ENCODE measurements around the gene SUN1.
A peak's percentile ranks its signal among the peaks of the same experiment; 100 is the strongest.
"Not testable (repeated sequence)": the region's sequence is repeated elsewhere in the genome, so short reads cannot be mapped to it uniquely, and the experiment has no call there.

The SUN1 gene, protein sequence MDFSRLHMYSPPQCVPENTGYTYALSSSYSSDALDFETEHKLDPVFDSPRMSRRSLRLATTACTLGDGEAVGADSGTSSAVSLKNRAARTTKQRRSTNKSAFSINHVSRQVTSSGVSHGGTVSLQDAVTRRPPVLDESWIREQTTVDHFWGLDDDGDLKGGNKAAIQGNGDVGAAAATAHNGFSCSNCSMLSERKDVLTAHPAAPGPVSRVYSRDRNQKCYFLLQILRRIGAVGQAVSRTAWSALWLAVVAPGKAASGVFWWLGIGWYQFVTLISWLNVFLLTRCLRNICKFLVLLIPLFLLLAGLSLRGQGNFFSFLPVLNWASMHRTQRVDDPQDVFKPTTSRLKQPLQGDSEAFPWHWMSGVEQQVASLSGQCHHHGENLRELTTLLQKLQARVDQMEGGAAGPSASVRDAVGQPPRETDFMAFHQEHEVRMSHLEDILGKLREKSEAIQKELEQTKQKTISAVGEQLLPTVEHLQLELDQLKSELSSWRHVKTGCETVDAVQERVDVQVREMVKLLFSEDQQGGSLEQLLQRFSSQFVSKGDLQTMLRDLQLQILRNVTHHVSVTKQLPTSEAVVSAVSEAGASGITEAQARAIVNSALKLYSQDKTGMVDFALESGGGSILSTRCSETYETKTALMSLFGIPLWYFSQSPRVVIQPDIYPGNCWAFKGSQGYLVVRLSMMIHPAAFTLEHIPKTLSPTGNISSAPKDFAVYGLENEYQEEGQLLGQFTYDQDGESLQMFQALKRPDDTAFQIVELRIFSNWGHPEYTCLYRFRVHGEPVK

DNA sequence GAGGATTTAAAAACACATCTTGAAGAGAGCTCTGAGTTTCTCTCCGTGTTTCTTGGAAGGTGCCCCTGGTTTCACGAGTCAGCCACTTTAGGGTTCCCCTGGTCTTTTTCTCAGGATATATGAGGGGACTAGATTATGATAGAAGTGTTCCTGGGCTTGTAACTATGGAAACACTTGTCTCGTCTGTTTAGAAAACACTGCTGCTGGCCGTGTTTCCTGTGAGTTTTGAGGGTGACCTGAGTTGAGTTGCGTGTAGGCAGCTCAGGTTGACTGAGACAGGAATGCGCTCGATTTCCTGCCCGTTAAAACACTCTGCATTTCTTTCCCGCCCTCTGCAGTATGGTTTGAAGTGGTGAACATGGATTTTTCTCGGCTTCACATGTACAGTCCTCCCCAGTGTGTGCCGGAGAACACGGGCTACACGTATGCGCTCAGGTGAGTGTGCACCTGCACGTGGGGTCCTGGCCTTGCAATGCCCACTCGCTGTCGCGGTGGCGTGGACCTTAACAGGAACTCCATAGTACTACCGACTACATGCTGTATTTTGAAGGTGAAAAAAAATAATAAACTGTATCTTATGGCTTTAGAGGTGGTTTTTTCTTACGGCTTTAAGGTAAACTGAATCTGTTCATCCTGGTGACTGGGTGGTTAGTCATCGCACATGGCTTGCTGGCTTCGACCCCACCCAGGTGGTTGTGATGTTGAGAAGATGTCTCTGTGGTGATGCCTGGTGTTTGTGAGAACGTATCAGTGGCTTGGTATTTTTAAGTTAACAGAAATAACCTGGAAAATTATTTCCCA, at the start of gene SUN1:
TSS of gene SUN1 (plus strand) at position 310 of the 801 bp plus-strand sequence. CDS start at position 359, 49 bp downstream.
- DNase-seq: no peak

- DNase-seq: no peak
These were observed 49.4 kb upstream of the SUN1 start for GRCh38 chr7:782718-783449.

DNA sequence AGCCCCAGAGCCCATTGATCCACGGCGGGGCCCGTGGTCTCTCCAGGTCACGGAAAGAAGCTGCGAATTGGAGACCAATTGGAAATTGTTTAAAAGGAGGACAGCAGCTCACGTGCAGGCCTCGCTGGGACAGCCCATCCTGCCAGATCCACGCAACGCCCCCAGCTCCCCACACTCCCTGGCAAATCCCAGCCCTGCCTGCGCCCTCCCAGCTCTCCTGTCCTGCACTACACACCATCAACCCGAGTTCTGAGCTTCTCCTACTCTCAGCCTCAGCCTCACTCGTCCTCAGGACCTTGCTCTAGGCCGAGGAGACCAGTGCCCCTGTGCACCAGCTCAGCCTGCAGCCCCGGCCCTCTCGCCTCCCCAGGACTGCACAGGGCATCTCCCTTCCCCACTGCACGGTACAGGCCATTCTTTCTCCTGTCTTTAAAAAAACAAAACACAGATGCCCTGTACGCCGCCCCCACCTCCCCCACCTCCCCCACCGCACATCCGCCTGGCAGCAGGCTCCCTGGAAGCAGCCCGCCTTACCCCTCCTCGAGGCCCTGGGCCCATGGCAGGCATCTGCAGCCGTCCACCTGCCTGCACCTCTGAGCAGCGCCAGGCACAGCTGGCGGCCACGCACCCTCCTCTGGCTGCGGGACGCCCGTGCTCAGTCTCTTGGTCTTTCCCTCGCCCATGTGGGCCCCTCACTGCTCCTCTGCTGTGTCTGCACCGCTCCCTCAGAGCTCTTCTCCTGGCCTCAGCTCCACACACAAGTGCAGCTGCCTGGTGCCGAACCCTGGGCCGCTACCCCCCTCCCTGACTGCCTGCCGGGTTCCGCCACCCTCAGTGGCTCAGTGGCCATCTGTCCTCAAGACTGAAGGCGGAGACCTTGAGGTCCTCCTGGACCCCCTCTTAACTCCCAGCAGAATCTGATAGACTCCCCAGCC, 48.5 kb upstream of the SUN1 start:
- DNase-seq: no peak

- no peak for DNase-seq
These were observed 47.3 kb upstream of the SUN1 start for GRCh38 chr7:784971-785370.

DNA sequence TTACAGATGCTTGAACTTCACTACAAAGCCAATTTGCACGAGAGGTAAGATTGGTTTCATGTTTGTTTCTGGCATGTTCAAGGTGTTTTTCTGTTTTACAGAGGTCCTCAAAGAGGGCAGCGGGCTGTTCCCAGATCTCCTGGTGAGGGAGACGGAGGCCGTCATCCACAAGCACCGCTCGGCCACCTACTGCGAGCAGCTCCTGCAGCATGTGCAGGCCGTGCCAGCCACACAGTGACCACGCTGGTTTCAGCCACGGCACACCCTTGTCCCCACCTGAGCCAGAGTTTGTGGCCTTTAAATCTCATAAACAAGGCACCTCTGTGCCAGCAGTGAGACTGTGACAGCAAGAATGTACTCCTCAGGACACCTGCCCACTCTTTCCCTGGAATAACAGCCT, 46.9 kb upstream of the SUN1 start:
- no peak for DNase-seq

DNA sequence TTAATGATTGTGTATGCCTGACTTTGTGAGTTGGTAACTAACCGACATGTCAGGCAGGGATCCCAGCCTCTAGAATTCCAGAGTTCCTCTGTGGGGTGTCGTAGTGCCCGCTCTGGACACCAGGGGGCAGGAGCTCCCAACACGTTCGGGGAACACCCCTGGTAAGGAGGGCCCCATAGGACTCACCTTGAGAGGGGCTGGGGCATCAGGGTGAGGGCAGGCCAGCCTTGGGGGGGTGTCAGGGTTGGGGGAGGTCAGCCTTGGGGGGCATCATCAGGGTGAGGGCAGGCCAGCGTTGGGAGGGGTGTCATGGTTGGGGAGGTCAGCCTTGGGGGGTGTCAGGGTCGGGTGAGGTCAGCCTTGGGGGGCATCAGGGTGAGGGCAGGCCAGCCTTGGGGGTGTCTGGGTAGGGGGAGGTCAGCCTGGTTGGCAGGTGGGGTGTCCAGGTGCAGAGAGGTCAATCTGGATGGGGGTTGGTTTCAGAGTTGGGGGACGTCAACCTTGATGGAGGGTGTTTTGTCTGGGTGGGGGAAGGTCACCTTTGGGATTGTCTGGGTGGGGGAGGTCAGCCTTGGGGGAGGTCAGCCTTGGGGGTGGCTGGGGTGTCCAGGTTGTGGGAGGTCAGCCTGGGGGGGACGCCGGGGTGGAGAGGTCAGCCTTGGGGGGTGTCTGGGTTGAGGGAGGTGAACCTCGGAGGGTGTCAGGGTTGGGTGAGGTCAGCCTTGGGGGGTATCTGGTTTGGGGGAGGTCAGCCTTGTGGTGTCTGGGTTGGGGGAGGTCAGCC, 45.6 kb upstream of the SUN1 start:
- DNase-seq: peak; percentile 51

DNA sequence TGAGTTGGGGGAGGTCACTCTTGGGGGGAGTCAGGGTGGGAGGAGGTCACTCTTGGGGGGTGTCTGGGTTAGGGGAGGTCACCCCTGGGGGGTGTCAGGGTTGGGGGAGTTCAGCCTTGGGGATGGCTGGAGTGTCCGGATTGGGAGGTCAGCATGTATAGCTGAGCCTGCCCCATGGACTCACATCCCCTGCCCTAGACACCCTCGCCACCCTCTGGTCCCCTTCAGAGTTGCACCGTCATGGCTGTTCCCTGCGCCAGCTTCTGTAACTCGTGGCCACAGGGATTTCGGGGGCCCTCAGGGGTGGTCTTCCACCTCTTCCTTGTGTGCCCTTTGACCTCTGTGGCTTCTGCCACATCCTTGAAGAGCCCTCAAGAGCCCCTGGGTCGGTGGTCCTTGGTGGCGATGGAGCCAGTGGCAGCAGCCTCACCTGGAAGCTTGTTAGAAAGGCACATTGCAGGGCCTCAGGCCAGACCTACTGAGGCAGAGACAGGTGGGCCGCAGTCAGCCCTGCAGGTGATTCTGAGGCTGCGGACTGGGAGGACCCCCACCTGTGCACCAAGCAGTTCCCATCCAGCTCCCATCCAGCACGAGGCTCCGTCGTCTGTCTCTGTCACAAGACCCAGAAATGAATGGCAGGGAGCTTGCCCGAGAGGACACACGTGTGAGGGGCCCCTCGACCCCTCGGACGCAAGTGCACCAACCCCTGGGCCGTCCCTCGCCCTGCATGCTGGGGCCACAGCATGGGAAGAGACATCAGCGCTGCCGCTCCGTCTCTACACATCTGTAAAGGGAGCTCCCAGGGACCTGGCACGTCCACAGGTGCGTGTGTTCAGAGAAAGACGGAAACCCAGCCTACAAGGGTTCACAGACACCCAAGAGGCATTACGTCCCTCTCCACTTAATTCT, 44.7 kb upstream of the SUN1 start:
- DNase-seq: no peak

- DNase-seq: no peak
These were observed 40.8 kb upstream of the SUN1 start for GRCh38 chr7:791519-791918.

DNA sequence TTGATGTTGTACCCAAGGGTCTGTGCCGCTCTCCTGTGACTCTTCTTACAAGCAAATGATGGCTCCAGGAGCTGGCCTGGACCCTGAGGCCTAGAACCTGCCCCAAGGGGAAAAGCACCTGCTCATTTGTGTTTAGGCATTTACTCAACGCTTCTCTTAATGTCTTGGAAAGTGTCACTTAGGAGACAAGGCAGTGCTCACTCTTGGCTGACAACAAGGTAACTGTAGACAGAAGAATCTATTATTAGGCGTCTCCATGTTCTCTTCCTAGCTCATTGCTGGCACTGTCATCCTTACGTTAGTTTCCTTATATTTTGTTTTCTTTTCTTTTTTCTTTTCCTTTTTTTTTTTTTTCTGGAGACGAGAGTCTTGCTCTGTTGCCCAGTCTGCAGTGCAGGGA, 38.1 kb upstream of the SUN1 start:
- no peak for DNase-seq

GRCh38 chr7:794671-795329, 37.5 kb upstream of the SUN1 start:
- DNase-seq: no peak

GRCh38 chr7:796434-797169, 35.7 kb upstream of the SUN1 start:
- not testable (repeated sequence) for DNase-seq

GRCh38 chr7:798921-799470, 33.3 kb upstream of the SUN1 start:
- DNase-seq: no peak

GRCh38 chr7:800692-801091, 31.6 kb upstream of the SUN1 start:
- DNase-seq: no peak

GRCh38 chr7:801351-801750, 30.9 kb upstream of the SUN1 start:
- DNase-seq: not testable (repeated sequence)

DNA sequence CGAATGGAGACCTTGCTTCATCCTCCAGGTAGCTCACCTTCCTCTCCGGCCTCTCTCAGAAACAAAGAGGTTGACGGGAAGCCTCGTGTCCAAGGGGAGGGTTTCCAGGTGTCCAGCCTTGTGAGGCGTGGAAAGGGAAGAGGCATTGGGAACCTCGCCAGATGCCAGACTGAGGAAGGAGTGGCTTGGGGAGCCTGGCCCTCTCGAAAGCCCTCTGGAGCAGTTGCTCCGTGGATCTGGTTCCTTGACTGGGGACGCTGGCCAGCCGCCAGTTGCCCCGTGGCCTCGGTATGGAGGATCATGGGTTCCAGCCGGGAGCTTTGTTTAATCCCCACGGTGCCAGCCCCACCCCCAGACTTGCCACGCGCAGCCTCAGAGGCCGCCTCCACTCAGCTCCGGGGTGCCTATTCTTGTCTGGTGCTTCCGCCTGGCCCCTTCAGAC, 30.3 kb upstream of the SUN1 start:
- peak; percentile 71 for DNase-seq

DNA sequence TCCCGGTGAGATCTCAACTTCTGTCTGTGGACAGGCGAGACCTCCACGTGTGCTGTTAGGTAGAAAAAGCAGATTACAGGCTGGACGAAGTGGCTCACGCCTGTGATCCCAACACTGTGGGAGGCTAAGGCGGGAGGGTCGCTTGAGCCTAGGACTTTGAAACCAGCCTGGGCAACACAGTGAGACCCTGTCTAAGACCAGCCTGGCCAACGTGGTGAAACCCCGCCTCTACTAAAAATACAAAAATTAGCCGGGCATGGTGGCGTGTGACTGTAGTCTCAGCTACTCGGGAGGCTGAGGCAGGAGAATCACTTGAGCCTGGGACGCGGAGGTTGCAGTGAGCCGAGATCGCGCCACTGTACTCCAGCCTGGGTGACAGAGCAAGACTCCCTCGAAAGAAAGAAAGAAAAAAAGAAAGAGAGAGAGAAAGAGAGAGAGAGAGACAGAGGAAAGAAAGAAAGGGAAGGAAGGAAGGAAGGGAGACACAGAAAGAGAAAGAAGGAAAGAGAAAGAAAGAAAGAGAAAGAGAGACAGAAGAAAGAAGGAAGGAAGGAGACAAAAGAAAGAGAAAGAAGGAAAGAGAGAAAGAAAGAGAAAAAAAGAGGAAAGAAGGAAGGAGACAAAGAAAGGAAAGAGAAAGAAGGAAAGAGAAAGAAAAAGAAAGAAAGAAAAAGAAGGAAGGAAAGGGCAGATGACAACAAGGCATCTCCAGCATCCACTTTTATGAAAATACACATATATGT, 29.6 kb upstream of the SUN1 start:
- DNase-seq: no peak

DNA sequence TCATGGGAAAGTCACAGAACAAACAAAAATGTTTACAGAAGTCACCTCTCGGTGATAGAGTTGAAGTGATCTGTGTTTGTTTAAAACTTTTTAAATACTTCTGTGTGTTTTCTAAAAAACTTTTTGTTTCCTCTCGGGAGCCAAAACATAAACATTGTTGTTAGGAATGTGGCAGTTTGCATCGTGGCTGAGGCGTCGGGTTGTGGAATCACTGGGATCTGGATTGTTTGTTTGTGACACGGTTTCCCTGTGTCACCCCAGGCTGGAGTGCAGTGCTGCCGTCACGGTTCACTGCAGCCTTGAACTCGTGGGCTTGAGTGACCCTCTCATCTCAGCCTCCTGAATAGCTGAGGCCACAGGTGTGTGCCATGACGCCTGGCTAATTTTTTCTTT, 29.0 kb upstream of the SUN1 start:
- DNase-seq: no peak

All from NCI-H1092 (cell line).